Measurements from ENCODE around the gene PNPLA1.

The PNPLA1 gene

GRCh38 chr6:36306375-36306774 lies 36.5 kb downstream of the PNPLA1 start:
- no peak for DNase-seq (ENCODE audit: insufficient read length, low spot score)
- no peak for TF ChIP-seq POLR2A (IDR thresholded peaks at IDR 0.05; ENCODE audit: low read depth, low read length)
- no peak for FAIRE-seq

- TF ChIP-seq POLR2A (IDR thresholded peaks at IDR 0.05; ENCODE audit: low read depth, low read length): no peak
- FAIRE-seq: no peak
Measured at GRCh38 chr6:36308514-36308913, 38.7 kb downstream of the PNPLA1 start.

GRCh38 chr6:36309203-36309602 lies 39.3 kb downstream of the PNPLA1 start:
- TF ChIP-seq POLR2A (IDR thresholded peaks at IDR 0.05; ENCODE audit: low read depth, low read length): no peak
- FAIRE-seq (no peak), DNase-seq (ENCODE audit: insufficient read length, low spot score) (no peak)

More at GRCh38 chr6:36308514-36308913, 38.7 kb downstream of the PNPLA1 start:
- DNase-seq (ENCODE audit: insufficient read length, low spot score): no peak

GRCh38 chr6:36309900-36310299 lies 40.0 kb downstream of the PNPLA1 start:
- FAIRE-seq (no peak), DNase-seq (ENCODE audit: insufficient read length, low spot score) (no peak)
- no peak for TF ChIP-seq POLR2A (IDR thresholded peaks at IDR 0.05; ENCODE audit: low read depth, low read length)

- no peak for DNase-seq (ENCODE audit: insufficient read length, low spot score)
- FAIRE-seq: no peak
- no peak for TF ChIP-seq POLR2A (IDR thresholded peaks at IDR 0.05; ENCODE audit: low read depth, low read length)
Measured at GRCh38 chr6:36312854-36313648, 43.2 kb downstream of the PNPLA1 start.

GRCh38 chr6:36313649-36313936 lies 43.7 kb downstream of the PNPLA1 start:
- TF ChIP-seq POLR2A (IDR thresholded peaks at IDR 0.05; ENCODE audit: low read depth, low read length): no peak
- FAIRE-seq: no peak
- no peak for DNase-seq (ENCODE audit: insufficient read length, low spot score)

GRCh38 chr6:36314221-36315014 lies 44.6 kb downstream of the PNPLA1 start:
- FAIRE-seq (no peak), DNase-seq (ENCODE audit: insufficient read length, low spot score) (no peak)
- no peak for TF ChIP-seq POLR2A (IDR thresholded peaks at IDR 0.05; ENCODE audit: low read depth, low read length)

GRCh38 chr6:36315921-36316320 lies 46.1 kb downstream of the PNPLA1 start:
- FAIRE-seq (no peak), DNase-seq (ENCODE audit: insufficient read length, low spot score) (no peak)
- no peak for TF ChIP-seq POLR2A (IDR thresholded peaks at IDR 0.05; ENCODE audit: low read depth, low read length)

- DNase-seq (ENCODE audit: insufficient read length, low spot score): no peak
- FAIRE-seq: no peak
- no peak for TF ChIP-seq POLR2A (IDR thresholded peaks at IDR 0.05; ENCODE audit: low read depth, low read length)
Measured at GRCh38 chr6:36317623-36318022, 47.8 kb downstream of the PNPLA1 start.

GRCh38 chr6:36318690-36319435 lies 49.0 kb downstream of the PNPLA1 start:
- TF ChIP-seq POLR2A (IDR thresholded peaks at IDR 0.05; ENCODE audit: low read depth, low read length): no peak
- DNase-seq (ENCODE audit: insufficient read length, low spot score) (no peak), FAIRE-seq (no peak)

GRCh38 chr6:36319436-36319762 lies 49.5 kb downstream of the PNPLA1 start:
- DNase-seq (ENCODE audit: insufficient read length, low spot score): no peak
- TF ChIP-seq POLR2A (IDR thresholded peaks at IDR 0.05; ENCODE audit: low read depth, low read length): no peak
- FAIRE-seq: no peak

- FAIRE-seq (no peak), DNase-seq (ENCODE audit: insufficient read length, low spot score) (no peak)
- TF ChIP-seq POLR2A (IDR thresholded peaks at IDR 0.05; ENCODE audit: low read depth, low read length): no peak
Measured at GRCh38 chr6:36319821-36320220, 50.0 kb downstream of the PNPLA1 start.

- FAIRE-seq (no peak), DNase-seq (ENCODE audit: insufficient read length, low spot score) (no peak)
- TF ChIP-seq POLR2A (IDR thresholded peaks at IDR 0.05; ENCODE audit: low read depth, low read length): no peak
Measured at GRCh38 chr6:36320475-36320874, 50.6 kb downstream of the PNPLA1 start.

GRCh38 chr6:36322591-36322990 lies 52.7 kb downstream of the PNPLA1 start:
- TF ChIP-seq POLR2A (IDR thresholded peaks at IDR 0.05; ENCODE audit: low read depth, low read length): no peak
- DNase-seq (ENCODE audit: insufficient read length, low spot score): no peak
- no peak for FAIRE-seq
